OCI-LY7 (cell line): ENCODE measurements around the gene WT1. TPM values are rescaled to one million over a fixed set of nuclear protein-coding genes. Genes with fewer than 3 reads are reported as not detected.
"Not testable (repeated sequence)": the region's sequence is repeated elsewhere in the genome, so short reads cannot be mapped to it uniquely, and the experiment has no call there.

ENCODE experiments used
- BruUV-seq: library from RNA; stranded (reverse); fragments of 400-500 nt; replicated peaks from 2 replicates; lab custom pipeline; 2021; lab: Mats Ljungman, UMichigan
- CTCF ChIA-PET: fragments of 300-600 bp; sonication (Branson Sonifier 250); formaldehyde crosslinking; loops from one replicate; lab custom pipeline; 2022; ENCODE audit warnings: antibody characterized with exemption; ENCODE audit not compliant: unreplicated experiment; lab: Charles Lee
- POLR2A ChIA-PET: fragments of 300-600 bp; sonication (Branson Sonifier 250); formaldehyde crosslinking; loops from one replicate; lab custom pipeline; 2022; ENCODE audit warnings: antibody characterized with exemption; lab: Charles Lee
- DNase-seq: peaks from one replicate; pipeline ENCODE4 v3.0.0-alpha.2; 2015; ENCODE audit warnings: low spot score
- H2AFZ ChIP-seq: fragments of 200-600 bp; sonication (generic), shearing (Covaris generic); 2 replicates; pipeline ENCODE4 v1.6.1; 2014; ENCODE audit warnings: mild to moderate bottlenecking, antibody characterized with exemption, low read length, moderate library complexity
- H3K27ac ChIP-seq: fragments of 200-600 bp; sonication (generic); 2 replicates; pipeline ENCODE4 v1.5.1; 2014; ENCODE audit warnings: mixed run types, low read depth, mild to moderate bottlenecking, moderate library complexity, low read length, inconsistent platforms; ENCODE audit not compliant: poor library complexity, severe bottlenecking
- H3K36me3 ChIP-seq: fragments of 200-600 bp; sonication (generic); 2 replicates; pipeline ENCODE4 v1.6.1; 2014; ENCODE audit warnings: mild to moderate bottlenecking, antibody characterized with exemption, low read length, moderate library complexity, mixed read lengths; ENCODE audit not compliant: insufficient read depth
- H3K4me1 ChIP-seq: fragments of 200-600 bp; sonication (generic); 2 replicates; pipeline ENCODE4 v1.5.1; 2014; ENCODE audit warnings: mild to moderate bottlenecking, low read length; ENCODE audit not compliant: insufficient read depth, poor library complexity, severe bottlenecking
- H3K4me2 ChIP-seq: fragments of 200-600 bp; sonication (generic); 2 replicates; pipeline ENCODE4 v1.6.1; 2014; ENCODE audit warnings: mild to moderate bottlenecking, low read length
- H3K4me3 ChIP-seq: fragments of 200-600 bp; sonication (generic); 2 replicates; pipeline ENCODE4 v1.5.1; 2014; ENCODE audit warnings: mild to moderate bottlenecking, low read depth, low read length; ENCODE audit not compliant: poor library complexity, severe bottlenecking
- H3K79me2 ChIP-seq: fragments of 200-600 bp; sonication (generic); 2 replicates; pipeline ENCODE4 v1.6.1; 2016; ENCODE audit warnings: low read depth, mild to moderate bottlenecking, low read length, moderate library complexity, mixed read lengths; ENCODE audit not compliant: insufficient read depth
- H3K9me2 ChIP-seq: fragments of 200-600 bp; sonication (generic); 2 replicates; pipeline ENCODE4 v1.6.1; 2016; ENCODE audit warnings: mild to moderate bottlenecking, low read length, mixed read lengths; ENCODE audit not compliant: insufficient read depth
- H3K9me3 ChIP-seq: fragments of 200-600 bp; sonication (generic); 2 replicates; pipeline ENCODE4 v1.6.1; 2014; ENCODE audit warnings: mild to moderate bottlenecking, mixed run types, low read length, mixed read lengths
- H4K20me1 ChIP-seq: fragments of 200-600 bp; sonication (generic); 2 replicates; pipeline ENCODE4 v1.6.1; 2014; ENCODE audit warnings: mild to moderate bottlenecking, antibody characterized with exemption, low read length, moderate library complexity, mixed read lengths; ENCODE audit not compliant: insufficient read depth
- EZH2phosphoT487 ChIP-seq: fragments of 200-600 bp; sonication (generic); IDR thresholded peaks from 2 replicates; pipeline ENCODE4 v1.6.1; 2018; ENCODE audit warnings: low read depth, borderline replicate concordance, mild to moderate bottlenecking, mixed run types, antibody characterized with exemption, low read length, moderate library complexity, mixed read lengths
- intact Hi-C: fragments of 100-400 bp; cut with micrococcal nuclease; formaldehyde crosslinking; loops from one replicate; pipeline ENCODE4 v1.10.0; 2022; ENCODE audit not compliant: unreplicated experiment
- total RNA-seq, 2 experiments: library from RNA; depleted of rRNA in 1 of 2; stranded (reverse); fragments of >200 nt in 1 of 2; shearing (Covaris generic) in 1 of 2; gene quantifications; 2 replicates each; pipeline ENCODE4 v1.2.3, GENCODE V29; 2014 to 2022
- TF ChIP-seq, protein P1 (sequence below): fragments of 200-600 bp; sonication (generic); conservative IDR thresholded peaks from 2 replicates; pipeline ENCODE4 v1.5.1; 2014; ENCODE audit warnings: mild to moderate bottlenecking, antibody characterized with exemption, low read length, moderate library complexity, mixed read lengths

WT1 gene
- total RNA-seq, 2 experiments from 2014 or later = not detected

DNA sequence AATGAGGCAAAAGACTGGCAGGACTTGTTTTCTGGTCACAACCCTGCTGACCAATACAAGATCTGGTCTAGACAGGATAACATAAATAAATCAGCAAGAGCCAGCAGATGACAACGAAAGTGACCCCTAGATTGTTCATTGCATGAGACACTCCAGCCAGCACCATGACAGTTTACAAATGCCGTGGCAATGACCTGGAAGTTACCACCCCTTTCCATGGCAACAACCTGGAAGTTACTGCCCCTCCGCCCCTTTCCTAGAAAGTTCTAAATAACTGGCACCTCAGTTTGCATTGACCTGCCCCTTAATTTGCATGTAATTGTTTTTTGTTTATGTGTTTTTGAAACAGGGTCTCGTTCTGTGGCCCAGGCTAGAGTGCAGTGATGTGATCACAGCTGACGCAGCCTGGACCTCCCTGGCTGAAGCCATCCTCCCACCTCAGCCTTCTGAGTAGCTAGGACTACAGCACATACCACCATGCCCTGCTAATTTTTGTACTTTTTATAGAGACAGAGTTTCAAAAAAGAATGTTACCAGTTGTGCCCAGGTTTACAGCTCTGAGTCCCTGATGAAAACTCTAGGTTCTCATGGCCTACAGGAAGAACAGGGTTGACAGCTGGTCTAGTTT lies 38.1 kb upstream of the WT1 start:
- TF ChIP-seq, protein P1, sequence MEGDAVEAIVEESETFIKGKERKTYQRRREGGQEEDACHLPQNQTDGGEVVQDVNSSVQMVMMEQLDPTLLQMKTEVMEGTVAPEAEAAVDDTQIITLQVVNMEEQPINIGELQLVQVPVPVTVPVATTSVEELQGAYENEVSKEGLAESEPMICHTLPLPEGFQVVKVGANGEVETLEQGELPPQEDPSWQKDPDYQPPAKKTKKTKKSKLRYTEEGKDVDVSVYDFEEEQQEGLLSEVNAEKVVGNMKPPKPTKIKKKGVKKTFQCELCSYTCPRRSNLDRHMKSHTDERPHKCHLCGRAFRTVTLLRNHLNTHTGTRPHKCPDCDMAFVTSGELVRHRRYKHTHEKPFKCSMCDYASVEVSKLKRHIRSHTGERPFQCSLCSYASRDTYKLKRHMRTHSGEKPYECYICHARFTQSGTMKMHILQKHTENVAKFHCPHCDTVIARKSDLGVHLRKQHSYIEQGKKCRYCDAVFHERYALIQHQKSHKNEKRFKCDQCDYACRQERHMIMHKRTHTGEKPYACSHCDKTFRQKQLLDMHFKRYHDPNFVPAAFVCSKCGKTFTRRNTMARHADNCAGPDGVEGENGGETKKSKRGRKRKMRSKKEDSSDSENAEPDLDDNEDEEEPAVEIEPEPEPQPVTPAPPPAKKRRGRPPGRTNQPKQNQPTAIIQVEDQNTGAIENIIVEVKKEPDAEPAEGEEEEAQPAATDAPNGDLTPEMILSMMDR = no peak
- no peak for TF ChIP-seq EZH2phosphoT487
- Histone ChIP-seq H3K36me3 (no peaks in the 10 kb centered on the region), H3K27ac (no peak overlapping the region), H4K20me1 (no peaks in the 10 kb centered on the region), H3K79me2 (no peaks in the 10 kb centered on the region), H3K9me3 (no peaks in the 10 kb centered on the region), H3K4me2 (no peak overlapping the region), H2AFZ (no peak overlapping the region), H3K4me3 (no peak overlapping the region), H3K4me1 (no peaks in the 10 kb centered on the region), H3K9me2 (no peaks in the 10 kb centered on the region)
- DNase-seq = no peak
- ChIA-PET CTCF (no interaction called here), POLR2A (interaction anchor here (0.6 kb wide), 1 partner anchor 12 kb away, joined by 5 read pairs; no protein-coding TSS in a partner anchor)
- intact Hi-C loops = no loop called here
- BruUV-seq = no TSS peak

DNA sequence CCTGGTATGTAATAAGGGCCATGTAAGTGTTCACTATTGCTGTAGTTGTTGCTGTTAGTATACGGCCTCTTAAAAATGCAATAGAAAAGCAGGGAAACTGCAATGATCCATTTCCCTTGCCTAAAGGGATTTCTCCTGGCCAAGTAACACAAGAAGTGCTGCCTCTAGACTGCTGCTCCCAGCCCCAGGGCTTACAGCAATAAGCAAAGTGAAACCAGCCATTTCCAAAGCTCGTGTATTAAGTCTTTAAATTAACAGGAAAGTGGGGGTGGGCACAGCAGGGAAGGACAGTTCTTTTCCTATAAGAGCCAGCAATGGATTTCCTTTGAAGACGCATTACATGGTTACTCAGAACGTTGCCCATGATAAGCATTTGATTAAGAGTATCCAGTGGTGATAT lies 36.9 kb upstream of the WT1 start:
- Histone ChIP-seq H3K27ac (no peak overlapping the region), H4K20me1 (no peaks in the 10 kb centered on the region), H2AFZ (no peak overlapping the region), H3K4me2 (no peak overlapping the region), H3K9me2 (no peaks in the 10 kb centered on the region), H3K9me3 (no peaks in the 10 kb centered on the region), H3K4me1 (no peaks in the 10 kb centered on the region), H3K4me3 (no peak overlapping the region), H3K36me3 (no peaks in the 10 kb centered on the region), H3K79me2 (no peaks in the 10 kb centered on the region)
- BruUV-seq = no TSS peak
- intact Hi-C loops = no loop called here
- POLR2A ChIA-PET = no interaction called here
- TF ChIP-seq EZH2phosphoT487 = no peak
- TF ChIP-seq, protein P1 = no peak
- DNase-seq = no peak
- CTCF ChIA-PET = no interaction called here

DNA sequence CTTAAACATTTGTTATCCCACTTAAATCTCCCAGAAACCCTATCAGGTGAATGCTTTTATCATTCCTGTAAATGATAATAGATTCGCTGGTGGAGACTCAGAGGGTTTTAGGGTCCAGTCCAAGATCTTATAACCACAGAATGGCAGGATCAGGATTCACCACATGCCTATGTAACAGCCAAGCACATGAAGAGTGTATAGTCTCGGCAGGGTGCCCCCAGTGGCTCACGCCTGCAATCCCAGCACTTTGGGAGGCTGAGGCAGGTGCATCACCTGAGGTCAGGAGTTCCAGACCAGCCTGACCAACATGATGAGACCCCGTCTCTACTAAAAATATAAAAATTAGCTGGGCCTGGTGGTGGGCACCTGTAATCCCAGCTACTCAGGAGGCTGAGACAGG lies 36.2 kb upstream of the WT1 start:
- TF ChIP-seq, protein P1 = 0 out of 2 replicates have a peak, but pooled peaks have one; percentile 30
- H3K36me3 ChIP-seq, intact Hi-C loops, H3K9me3 ChIP-seq, H3K4me1 ChIP-seq, CTCF ChIA-PET, BruUV-seq, H3K79me2 ChIP-seq, H3K4me3 ChIP-seq, H3K9me2 ChIP-seq, H3K4me2 ChIP-seq, H3K27ac ChIP-seq, DNase-seq, H4K20me1 ChIP-seq, H2AFZ ChIP-seq: not testable (repeated sequence)
- POLR2A ChIA-PET = interaction anchor here (0.6 kb wide), 1 partner anchor 224 kb away, joined by 4 read pairs; no protein-coding TSS in a partner anchor
